ENCODE results near the gene VRTN.

GRCh38 chr14:74405663-74406062 lies 57.4 kb downstream of the VRTN start:
- TF ChIP-seq POLR2AphosphoS5 (IDR thresholded peaks at IDR 0.05; ENCODE audit: low read depth, low read length), result no peak
- TF ChIP-seq, protein P1, sequence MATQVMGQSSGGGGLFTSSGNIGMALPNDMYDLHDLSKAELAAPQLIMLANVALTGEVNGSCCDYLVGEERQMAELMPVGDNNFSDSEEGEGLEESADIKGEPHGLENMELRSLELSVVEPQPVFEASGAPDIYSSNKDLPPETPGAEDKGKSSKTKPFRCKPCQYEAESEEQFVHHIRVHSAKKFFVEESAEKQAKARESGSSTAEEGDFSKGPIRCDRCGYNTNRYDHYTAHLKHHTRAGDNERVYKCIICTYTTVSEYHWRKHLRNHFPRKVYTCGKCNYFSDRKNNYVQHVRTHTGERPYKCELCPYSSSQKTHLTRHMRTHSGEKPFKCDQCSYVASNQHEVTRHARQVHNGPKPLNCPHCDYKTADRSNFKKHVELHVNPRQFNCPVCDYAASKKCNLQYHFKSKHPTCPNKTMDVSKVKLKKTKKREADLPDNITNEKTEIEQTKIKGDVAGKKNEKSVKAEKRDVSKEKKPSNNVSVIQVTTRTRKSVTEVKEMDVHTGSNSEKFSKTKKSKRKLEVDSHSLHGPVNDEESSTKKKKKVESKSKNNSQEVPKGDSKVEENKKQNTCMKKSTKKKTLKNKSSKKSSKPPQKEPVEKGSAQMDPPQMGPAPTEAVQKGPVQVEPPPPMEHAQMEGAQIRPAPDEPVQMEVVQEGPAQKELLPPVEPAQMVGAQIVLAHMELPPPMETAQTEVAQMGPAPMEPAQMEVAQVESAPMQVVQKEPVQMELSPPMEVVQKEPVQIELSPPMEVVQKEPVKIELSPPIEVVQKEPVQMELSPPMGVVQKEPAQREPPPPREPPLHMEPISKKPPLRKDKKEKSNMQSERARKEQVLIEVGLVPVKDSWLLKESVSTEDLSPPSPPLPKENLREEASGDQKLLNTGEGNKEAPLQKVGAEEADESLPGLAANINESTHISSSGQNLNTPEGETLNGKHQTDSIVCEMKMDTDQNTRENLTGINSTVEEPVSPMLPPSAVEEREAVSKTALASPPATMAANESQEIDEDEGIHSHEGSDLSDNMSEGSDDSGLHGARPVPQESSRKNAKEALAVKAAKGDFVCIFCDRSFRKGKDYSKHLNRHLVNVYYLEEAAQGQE (IDR thresholded peaks at IDR 0.05; ENCODE audit: insufficient read depth in 1 of 2, low read depth in 2 of 2, low read length in 2 of 2), result no peak
- TF ChIP-seq TAF1 (IDR thresholded peaks at IDR 0.05; ENCODE audit: borderline replicate concordance, insufficient read depth, low read length), result no peak
- no peak for TF ChIP-seq SIN3A (IDR thresholded peaks at IDR 0.05; ENCODE audit: borderline replicate concordance, insufficient read depth, low read length)
- TF ChIP-seq FOXP2 (optimal IDR thresholded peaks at IDR 0.05; ENCODE audit: borderline replicate concordance, extremely low read depth, extremely low read length, insufficient read depth), result no peak

All from PFSK-1 (cell line).